Measurements from ENCODE around the gene PLIN3.

PLIN3 gene, protein sequence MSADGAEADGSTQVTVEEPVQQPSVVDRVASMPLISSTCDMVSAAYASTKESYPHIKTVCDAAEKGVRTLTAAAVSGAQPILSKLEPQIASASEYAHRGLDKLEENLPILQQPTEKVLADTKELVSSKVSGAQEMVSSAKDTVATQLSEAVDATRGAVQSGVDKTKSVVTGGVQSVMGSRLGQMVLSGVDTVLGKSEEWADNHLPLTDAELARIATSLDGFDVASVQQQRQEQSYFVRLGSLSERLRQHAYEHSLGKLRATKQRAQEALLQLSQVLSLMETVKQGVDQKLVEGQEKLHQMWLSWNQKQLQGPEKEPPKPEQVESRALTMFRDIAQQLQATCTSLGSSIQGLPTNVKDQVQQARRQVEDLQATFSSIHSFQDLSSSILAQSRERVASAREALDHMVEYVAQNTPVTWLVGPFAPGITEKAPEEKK

DNA sequence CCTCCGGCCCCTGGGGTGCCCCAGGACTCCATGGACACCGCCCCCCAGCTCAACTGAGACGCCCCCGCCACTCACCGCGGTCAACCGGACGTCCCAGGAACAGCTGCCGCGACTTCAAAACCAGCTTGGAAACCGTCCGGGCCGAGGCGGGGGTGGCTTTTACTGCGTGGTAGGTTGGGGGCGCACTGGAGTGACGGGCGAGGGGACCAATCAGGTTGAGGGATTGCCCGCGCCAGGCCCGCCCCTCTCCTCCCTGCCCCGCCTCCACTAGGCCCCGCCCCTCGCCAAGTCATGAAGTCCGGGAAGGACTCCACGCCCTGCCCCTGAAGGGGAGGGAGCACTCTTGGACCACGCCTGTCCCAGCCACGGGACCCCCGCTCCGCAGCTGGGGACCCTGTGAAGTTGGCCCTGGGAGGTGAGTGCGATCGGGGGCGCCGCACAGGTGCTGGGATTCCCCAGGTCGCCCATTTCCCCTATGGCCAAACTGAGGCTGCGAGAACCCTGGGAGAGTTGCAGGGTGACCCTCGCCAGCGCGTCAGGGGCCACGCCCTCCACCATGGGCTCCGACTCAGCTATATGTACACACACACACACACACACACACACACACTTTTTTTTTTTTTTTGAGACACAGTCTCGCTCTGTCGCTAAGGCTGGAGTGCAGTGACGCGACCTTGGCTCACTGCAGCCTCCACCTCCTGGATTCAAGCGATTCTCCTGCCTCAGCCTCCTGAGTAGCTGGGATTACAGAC, at the start of gene PLIN3:
TSS of gene PLIN3 (minus strand) at position 134 of the 752 bp plus-strand sequence. CDS start 6,273 bp downstream, outside the sequence.
- H3K27me3 ChIP-seq = no peaks in the 10 kb centered on the region
- peak within 1 kb of the TSS; percentile 85 for H3K27ac ChIP-seq
- H3K4me1 ChIP-seq = peaks cover 85% of the 10 kb centered on the region
- H4K20me1 ChIP-seq = peaks cover 34% of the 10 kb centered on the region
- no peaks in the 10 kb centered on the region for H3K9me3 ChIP-seq
- peaks cover 9% of the 10 kb centered on the region for H3K36me3 ChIP-seq
- no peak for TF ChIP-seq Cebpa-rat (IDR thresholded peaks at IDR 0.05)
- peak within 1 kb of the TSS; percentile 95 for H3K4me2 ChIP-seq
- peak within 1 kb of the TSS; percentile 86 for H3K4me3 ChIP-seq
- H3K9ac ChIP-seq = peak within 1 kb of the TSS; percentile 91

DNA sequence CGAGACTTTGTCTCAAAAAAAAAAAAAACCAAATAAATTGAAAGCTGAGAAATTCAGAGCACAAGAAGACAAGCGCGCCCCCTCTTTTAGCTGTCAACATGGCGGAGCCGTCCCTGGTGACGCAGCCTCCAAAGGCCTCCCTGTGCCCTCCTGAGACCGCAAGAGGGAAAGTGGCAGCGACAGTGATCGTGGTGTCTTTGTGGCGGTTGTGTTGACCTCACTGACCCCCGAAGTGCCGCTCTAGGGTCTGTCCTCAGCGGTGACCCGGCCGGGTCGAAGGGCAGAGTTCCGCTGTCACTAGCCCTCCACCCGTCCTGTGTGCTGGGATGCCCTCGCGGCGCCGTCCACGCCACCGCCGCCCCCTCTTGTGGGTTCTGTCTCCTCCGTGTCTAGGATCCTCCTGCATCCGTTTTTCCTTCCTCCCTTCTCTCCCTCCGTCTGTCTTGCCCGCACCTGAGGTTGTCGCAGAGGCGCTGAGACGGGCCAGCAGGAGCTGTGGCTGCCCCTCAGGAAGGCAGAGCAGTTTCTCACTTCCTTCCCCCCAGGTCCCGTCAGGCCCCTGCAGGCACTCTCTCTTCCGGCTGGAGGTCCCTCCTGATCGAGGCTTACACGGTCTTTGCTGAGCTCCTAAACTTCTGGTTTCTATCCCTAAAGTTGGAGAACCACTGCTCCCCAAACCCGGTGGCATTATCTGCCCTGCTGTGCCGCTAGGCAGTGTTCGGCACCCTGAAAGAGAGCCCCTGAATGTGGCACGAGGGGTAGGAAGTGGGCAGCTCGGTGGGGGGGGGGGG, 49.0 kb upstream of the PLIN3 start:
- peak overlapping the region; percentile 99 for H3K9ac ChIP-seq
- H3K4me2 ChIP-seq = peak overlapping the region; percentile 97
- H4K20me1 ChIP-seq = peaks cover 99% of the 10 kb centered on the region
- H3K36me3 ChIP-seq = peaks cover 100% of the 10 kb centered on the region
- H3K4me3 ChIP-seq = peak overlapping the region; percentile 94
- H3K27ac ChIP-seq = peak overlapping the region; percentile 96
- no peaks in the 10 kb centered on the region for H3K27me3 ChIP-seq
- no peak for TF ChIP-seq Cebpa-rat (IDR thresholded peaks at IDR 0.05)
- peaks cover 89% of the 10 kb centered on the region for H3K4me1 ChIP-seq
- no peaks in the 10 kb centered on the region for H3K9me3 ChIP-seq

DNA sequence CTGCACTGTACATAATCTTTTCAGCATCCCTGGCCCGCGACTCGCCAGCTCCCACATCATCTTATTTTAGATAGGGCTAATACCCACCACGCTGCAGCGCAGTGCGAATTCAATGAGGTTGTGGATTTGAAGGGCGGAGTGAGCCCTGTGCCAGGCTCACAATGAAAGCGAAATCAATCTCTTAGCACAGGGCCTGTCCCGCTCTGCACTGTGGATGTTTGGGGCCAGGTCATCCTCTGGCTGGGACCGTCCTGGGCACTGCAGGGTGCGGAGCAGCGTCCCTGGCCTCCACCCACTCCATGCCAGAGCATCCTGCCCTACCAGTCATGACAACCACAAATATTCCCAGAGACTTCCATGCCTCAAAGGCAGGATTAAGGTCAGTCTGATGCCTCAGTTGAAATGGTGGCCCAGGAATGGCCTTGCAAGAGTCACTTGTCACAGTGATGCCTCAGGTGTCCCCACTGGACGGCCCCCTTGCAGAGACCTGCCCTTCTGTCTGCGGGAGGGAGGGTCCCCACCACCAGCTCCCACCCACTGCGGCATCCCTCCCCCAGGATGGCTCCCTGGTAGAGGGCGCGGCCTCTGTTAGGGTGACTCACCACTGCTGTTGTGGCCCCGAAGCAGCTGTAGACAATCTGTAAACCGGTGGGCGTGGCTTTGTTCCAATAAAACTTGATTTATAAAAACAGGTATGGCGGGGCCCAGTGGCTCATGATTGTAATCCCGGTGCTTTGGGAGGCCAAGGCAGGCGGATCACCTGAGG, 47.5 kb upstream of the PLIN3 start:
- peak overlapping the region; percentile 94 for H3K4me3 ChIP-seq
- no peak for TF ChIP-seq Cebpa-rat (IDR thresholded peaks at IDR 0.05)
- peaks cover 95% of the 10 kb centered on the region for H4K20me1 ChIP-seq
- peaks cover 73% of the 10 kb centered on the region for H3K4me1 ChIP-seq
- H3K27me3 ChIP-seq = no peaks in the 10 kb centered on the region
- peak overlapping the region; percentile 97 for H3K4me2 ChIP-seq
- no peaks in the 10 kb centered on the region for H3K9me3 ChIP-seq
- H3K27ac ChIP-seq = peak overlapping the region; percentile 96
- peaks cover 96% of the 10 kb centered on the region for H3K36me3 ChIP-seq
- peak overlapping the region; percentile 99 for H3K9ac ChIP-seq

DNA sequence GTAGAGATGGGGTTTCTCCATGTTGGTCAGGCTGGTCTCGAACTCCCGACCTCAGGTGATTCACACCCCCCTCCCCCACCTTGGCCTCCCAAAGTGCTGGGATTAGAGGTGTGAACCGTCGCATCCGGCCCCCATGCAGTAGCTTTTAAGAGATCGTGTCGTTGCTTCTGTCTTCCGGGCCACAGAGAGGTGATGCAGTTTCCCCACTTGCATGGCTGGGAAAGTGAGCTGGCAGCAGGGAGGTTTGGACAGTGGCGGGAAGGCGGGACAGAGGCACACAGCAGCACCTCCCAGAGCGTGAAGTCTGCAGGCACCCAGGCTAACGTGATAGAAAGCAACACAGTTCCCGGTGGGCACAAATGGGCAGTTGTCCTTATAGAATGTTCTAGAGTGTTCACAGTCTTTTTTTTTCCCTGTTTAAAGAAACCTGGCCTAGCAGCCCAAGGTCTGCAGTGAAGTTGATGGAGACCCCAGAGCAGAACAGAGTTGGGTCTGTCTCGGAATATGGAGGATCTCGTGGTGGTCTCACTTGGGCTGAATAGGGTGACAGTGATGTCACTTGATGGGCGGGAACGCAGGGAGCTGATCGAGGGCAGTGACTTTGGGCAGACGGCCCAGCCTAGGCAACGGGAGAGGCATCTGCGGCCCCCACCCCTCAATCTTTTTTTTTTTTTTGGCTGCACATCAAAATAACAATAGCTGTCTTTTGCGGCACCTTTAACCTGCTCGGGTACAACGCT, 46.7 kb upstream of the PLIN3 start:
- no peaks in the 10 kb centered on the region for H3K27me3 ChIP-seq
- H3K4me3 ChIP-seq = peak overlapping the region; percentile 94
- H3K4me2 ChIP-seq = peak overlapping the region; percentile 97
- no peak for TF ChIP-seq Cebpa-rat (IDR thresholded peaks at IDR 0.05)
- H3K36me3 ChIP-seq = peaks cover 89% of the 10 kb centered on the region
- H3K27ac ChIP-seq = peak overlapping the region; percentile 96
- H4K20me1 ChIP-seq = peaks cover 87% of the 10 kb centered on the region
- peaks cover 72% of the 10 kb centered on the region for H3K4me1 ChIP-seq
- H3K9me3 ChIP-seq = no peaks in the 10 kb centered on the region
- H3K9ac ChIP-seq = peak overlapping the region; percentile 99

DNA sequence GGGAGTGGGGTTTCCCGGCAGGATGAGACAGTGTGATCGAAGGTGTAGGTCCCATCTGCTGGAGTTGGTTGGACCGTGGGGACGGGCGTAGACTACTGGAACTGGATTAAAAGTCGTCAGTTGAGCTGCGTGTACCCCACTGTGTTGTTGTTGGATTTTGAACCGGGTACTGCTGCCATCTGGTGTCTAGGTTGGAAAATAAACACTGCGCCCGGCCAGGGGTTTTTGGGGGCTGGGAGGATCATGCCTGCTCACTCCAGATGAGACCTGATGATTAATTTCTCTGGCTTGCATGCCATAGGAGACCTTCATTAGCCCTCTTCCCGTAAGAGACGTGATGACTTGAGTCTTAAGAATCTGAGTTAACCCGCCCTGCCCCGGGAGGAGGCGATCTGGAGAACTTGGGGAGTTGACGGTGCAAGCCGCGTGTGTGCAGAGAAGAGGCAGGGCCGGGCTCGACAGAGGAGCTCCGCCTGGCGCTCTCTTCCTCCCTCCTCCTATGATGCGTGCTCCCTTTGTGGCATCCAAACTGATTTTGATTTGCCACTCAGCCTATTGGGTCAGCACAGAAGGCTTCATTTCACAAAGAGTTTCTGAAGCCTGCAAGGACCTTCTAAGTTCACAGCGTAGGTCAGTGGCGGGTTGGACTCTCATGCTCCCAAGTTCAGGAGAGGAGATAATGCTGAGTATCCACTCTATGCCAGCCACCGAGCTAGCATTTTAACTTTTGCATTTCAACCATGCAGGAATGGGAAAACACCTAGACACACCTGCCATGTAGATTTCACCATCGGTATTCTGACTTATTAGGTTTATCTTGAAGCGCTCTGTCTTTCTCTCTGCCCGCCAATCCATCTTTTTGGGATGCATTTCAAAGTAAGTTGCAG, 44.6 kb upstream of the PLIN3 start:
- Histone ChIP-seq H3K4me2 (peak overlapping the region; percentile 97), H3K27ac (peak overlapping the region; percentile 96), H3K36me3 (peaks cover 67% of the 10 kb centered on the region), H3K4me3 (peak overlapping the region; percentile 94), H3K4me1 (peaks cover 72% of the 10 kb centered on the region), H4K20me1 (peaks cover 66% of the 10 kb centered on the region), H3K27me3 (no peaks in the 10 kb centered on the region), H3K9ac (peak overlapping the region; percentile 99), H3K9me3 (no peaks in the 10 kb centered on the region)
- no peak for TF ChIP-seq Cebpa-rat (IDR thresholded peaks at IDR 0.05)

DNA sequence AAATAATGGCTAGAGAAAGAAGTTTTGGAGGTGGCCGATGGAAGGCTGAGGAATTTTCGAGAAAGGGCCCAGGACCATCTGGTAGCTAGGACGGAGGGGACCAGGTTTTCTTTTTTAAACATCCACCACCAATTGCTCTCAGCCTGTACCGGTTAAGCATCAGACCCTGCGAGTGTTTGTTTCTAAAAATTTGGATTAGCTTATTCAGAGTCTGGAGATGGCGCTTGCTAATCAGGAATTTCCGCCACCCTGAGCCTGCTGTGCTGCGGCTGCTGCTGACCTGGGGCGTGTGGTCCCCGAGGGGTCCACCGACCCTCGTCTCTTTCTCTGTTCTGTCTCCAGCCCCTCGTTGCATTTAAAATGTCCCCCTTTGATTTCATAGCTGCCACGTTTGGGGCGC, 43.8 kb upstream of the PLIN3 start:
- H3K4me3 ChIP-seq = peak overlapping the region; percentile 94
- peaks cover 60% of the 10 kb centered on the region for H3K36me3 ChIP-seq
- peaks cover 72% of the 10 kb centered on the region for H3K4me1 ChIP-seq
- peak overlapping the region; percentile 96 for H3K27ac ChIP-seq
- H3K27me3 ChIP-seq = no peaks in the 10 kb centered on the region
- no peaks in the 10 kb centered on the region for H3K9me3 ChIP-seq
- peak overlapping the region; percentile 99 for H3K9ac ChIP-seq
- no peak for TF ChIP-seq Cebpa-rat (IDR thresholded peaks at IDR 0.05)
- H3K4me2 ChIP-seq = peak overlapping the region; percentile 97
- H4K20me1 ChIP-seq = peaks cover 59% of the 10 kb centered on the region

DNA sequence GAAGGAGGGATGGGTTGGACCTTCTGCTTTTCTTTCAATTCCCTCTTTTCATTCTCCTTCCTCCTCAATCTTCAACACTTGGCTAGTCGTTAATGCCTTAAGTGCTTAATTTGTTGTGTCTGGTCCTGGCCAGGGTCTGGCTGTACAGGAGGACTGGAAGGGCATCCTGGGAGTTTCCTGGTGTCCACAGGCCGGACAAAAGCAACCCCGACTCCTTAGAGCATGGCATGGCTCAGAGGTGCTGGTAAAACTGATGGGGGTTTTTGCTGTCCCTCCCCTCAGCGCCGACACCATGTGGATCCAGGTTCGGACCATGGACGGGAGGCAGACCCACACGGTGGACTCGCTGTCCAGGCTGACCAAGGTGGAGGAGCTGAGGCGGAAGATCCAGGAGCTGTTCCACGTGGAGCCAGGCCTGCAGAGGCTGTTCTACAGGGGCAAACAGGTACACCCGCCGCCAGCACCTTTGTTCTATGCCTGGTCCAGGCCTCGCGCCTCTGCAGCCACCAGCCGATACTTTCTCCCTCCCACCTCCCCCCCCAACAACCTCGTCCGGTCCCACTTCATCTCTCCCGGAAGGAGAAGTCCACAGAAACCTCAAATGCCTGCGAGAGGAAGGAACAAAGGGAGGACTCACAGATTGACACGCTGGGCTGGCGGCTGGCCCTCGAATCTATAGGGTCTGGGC, 43.3 kb upstream of the PLIN3 start:
- no peak for TF ChIP-seq Cebpa-rat (IDR thresholded peaks at IDR 0.05)
- H3K9me3 ChIP-seq = no peaks in the 10 kb centered on the region
- H3K27ac ChIP-seq = peak overlapping the region; percentile 96
- H3K27me3 ChIP-seq = no peaks in the 10 kb centered on the region
- peaks cover 53% of the 10 kb centered on the region for H4K20me1 ChIP-seq
- H3K9ac ChIP-seq = peak overlapping the region; percentile 99
- H3K4me3 ChIP-seq = peak overlapping the region; percentile 94
- peaks cover 72% of the 10 kb centered on the region for H3K4me1 ChIP-seq
- H3K36me3 ChIP-seq = peaks cover 54% of the 10 kb centered on the region
- peak overlapping the region; percentile 97 for H3K4me2 ChIP-seq
